Endodermal cell (in vitro differentiated cells): ENCODE results near the gene C4orf50. TPM values are rescaled to one million over a fixed set of nuclear protein-coding genes. Genes with fewer than 3 reads are reported as not detected.

Source experiments
- DNase-seq: peaks from one replicate; pipeline ENCODE4 v3.0.0-alpha.2; 2017
- H3K27ac ChIP-seq: 2 replicates; pipeline ENCODE4 v1.5.1; 2013; ENCODE audit warnings: mild to moderate bottlenecking, low read depth, low read length, moderate library complexity
- H3K27me3 ChIP-seq: 2 replicates; pipeline ENCODE4 v1.6.1; 2013; ENCODE audit warnings: mild to moderate bottlenecking, low read length, moderate library complexity; ENCODE audit not compliant: insufficient read depth, control insufficient read depth, poor library complexity, severe bottlenecking
- H3K36me3 ChIP-seq: 2 replicates; pipeline ENCODE4 v1.7.0; 2013; ENCODE audit warnings: mild to moderate bottlenecking, low read length, moderate library complexity; ENCODE audit not compliant: control insufficient read depth, insufficient read depth
- H3K4me1 ChIP-seq: one replicate; pipeline ENCODE4 v1.7.0; 2013; ENCODE audit warnings: low read length; ENCODE audit not compliant: control insufficient read depth, insufficient read depth
- H3K4me3 ChIP-seq: 2 replicates; pipeline ENCODE4 v1.5.1; 2013; ENCODE audit warnings: mild to moderate bottlenecking, low read length, moderate library complexity
- H3K9ac ChIP-seq: 2 replicates; pipeline ENCODE4 v1.6.1; 2013; ENCODE audit warnings: mild to moderate bottlenecking, low read length, moderate library complexity; ENCODE audit not compliant: poor library complexity, severe bottlenecking; ENCODE audit errors: extremely low read depth
- H3K9me3 ChIP-seq: 2 replicates; pipeline ENCODE4 v1.6.1; 2013; ENCODE audit warnings: mild to moderate bottlenecking, low read length, moderate library complexity; ENCODE audit not compliant: control insufficient read depth
- H3K27ac Mint-ChIP-seq: 2 replicates; pipeline ENCODE4 v1.8.0; 2020; ENCODE audit warnings: mixed read lengths
- H3K27me3 Mint-ChIP-seq: 2 replicates; pipeline ENCODE4 v1.8.0; 2021; ENCODE audit warnings: mild to moderate bottlenecking, mixed read lengths; ENCODE audit not compliant: insufficient read depth
- H3K36me3 Mint-ChIP-seq: 2 replicates; pipeline ENCODE4 v1.8.0; 2020; ENCODE audit warnings: low read depth, mixed read lengths
- H3K4me1 Mint-ChIP-seq: 2 replicates; pipeline ENCODE4 v1.8.0; 2020; ENCODE audit warnings: mixed read lengths
- H3K4me3 Mint-ChIP-seq: 2 replicates; pipeline ENCODE4 v1.8.0; 2020; ENCODE audit warnings: mild to moderate bottlenecking, moderate library complexity, mixed read lengths
- H3K9me3 Mint-ChIP-seq: 2 replicates; pipeline ENCODE4 v1.8.0; 2020; ENCODE audit warnings: mild to moderate bottlenecking, mixed read lengths
- CTCF ChIP-seq: fragments of 200-600 bp; sonication (generic); conservative IDR thresholded peaks from 2 replicates; pipeline ENCODE4 v1.5.0; 2021; ENCODE audit warnings: antibody characterized with exemption, mild to moderate bottlenecking
- WGBS, 2 experiments: methylation state at CpG; one replicate each; pipeline versions ENCODE4 v1.1.5 to v1.1.7; 2013; ENCODE audit warnings: missing lambda C conversion rate in 2 of 2, mixed read lengths in 1 of 2; ENCODE audit not compliant: insufficient coverage in 1 of 2, insufficient read length in 1 of 2; 5-methylcytosine and 5-hydroxymethylcytosine counted together
- total RNA-seq, 2 donors: library from RNA; stranded (reverse); fragmentation: NEBNext Ultra II Directional in 1 of 2; extraction: Animal tissue kit (Norgen Biotek cat#: 25700) in 1 of 2; gene quantifications; 2 replicates in 1 of 2; 3 replicates in 1 of 2; pipeline ENCODE4 v1.2.1, GENCODE V29; 2021

Gene C4orf50
- total RNA-seq, 2 donors from 2014 or later = 0.84 to 1.6 TPM

- no peaks in the 10 kb centered on the region for H3K36me3 ChIP-seq
- H3K36me3 Mint-ChIP-seq = no peaks in the 10 kb centered on the region
- no peaks in the 10 kb centered on the region for H3K27me3 ChIP-seq
- TF ChIP-seq CTCF = no peak
- H3K27ac Mint-ChIP-seq = no peak overlapping the region
- H3K4me1 ChIP-seq = no peaks in the 10 kb centered on the region
- peak; percentile 31 for DNase-seq
- no peaks in the 10 kb centered on the region for H3K4me1 Mint-ChIP-seq
- no peak overlapping the region for H3K4me3 ChIP-seq
- no peak overlapping the region for H3K27ac ChIP-seq
- no peak overlapping the region for H3K9ac ChIP-seq
- H3K9me3 ChIP-seq = no peaks in the 10 kb centered on the region
- H3K27me3 Mint-ChIP-seq = peaks cover 4% of the 10 kb centered on the region
- no peaks in the 10 kb centered on the region for H3K9me3 Mint-ChIP-seq
- H3K4me3 Mint-ChIP-seq = no peak overlapping the region
- 91 to 92% methylated on average over 4 to 9 of the region's 9 CpGs for WGBS, 2 experiments
Observed at GRCh38 chr4:5999830-6000365, 18.3 kb downstream of the C4orf50 start.

GRCh38 chr4:5999356-5999755, 18.9 kb downstream of the C4orf50 start:
- no peaks in the 10 kb centered on the region for H3K4me1 Mint-ChIP-seq
- WGBS, 2 experiments = 80 to 85% methylated on average over 3 to 6 of the region's 6 CpGs
- Histone ChIP-seq H3K27me3 (no peaks in the 10 kb centered on the region), H3K9me3 (no peaks in the 10 kb centered on the region), H3K27ac (no peak overlapping the region), H3K36me3 (no peaks in the 10 kb centered on the region), H3K9ac (no peak overlapping the region), H3K4me3 (no peak overlapping the region), H3K4me1 (no peaks in the 10 kb centered on the region)
- H3K27ac Mint-ChIP-seq = no peak overlapping the region
- no peak overlapping the region for H3K4me3 Mint-ChIP-seq
- peaks cover 4% of the 10 kb centered on the region for H3K27me3 Mint-ChIP-seq
- H3K36me3 Mint-ChIP-seq = no peaks in the 10 kb centered on the region
- peak; percentile 28 for DNase-seq
- H3K9me3 Mint-ChIP-seq = no peaks in the 10 kb centered on the region
- TF ChIP-seq CTCF = no peak

- H3K9ac ChIP-seq = no peak overlapping the region
- no peaks in the 10 kb centered on the region for H3K9me3 Mint-ChIP-seq
- no peaks in the 10 kb centered on the region for H3K27me3 ChIP-seq
- H3K4me3 ChIP-seq = no peak overlapping the region
- no peak overlapping the region for H3K27ac ChIP-seq
- WGBS, 2 experiments = 17 to 22% methylated on average over 5 to 9 of the region's 9 CpGs
- H3K27me3 Mint-ChIP-seq = peaks cover 4% of the 10 kb centered on the region
- H3K27ac Mint-ChIP-seq = no peak overlapping the region
- peak; percentile 92 for DNase-seq
- no peaks in the 10 kb centered on the region for H3K36me3 Mint-ChIP-seq
- no peaks in the 10 kb centered on the region for H3K4me1 Mint-ChIP-seq
- no peaks in the 10 kb centered on the region for H3K4me1 ChIP-seq
- no peak overlapping the region for H3K4me3 Mint-ChIP-seq
- H3K9me3 ChIP-seq = no peaks in the 10 kb centered on the region
- no peaks in the 10 kb centered on the region for H3K36me3 ChIP-seq
- TF ChIP-seq CTCF = peak; percentile 99
Observed at GRCh38 chr4:5998333-5998936, 19.8 kb downstream of the C4orf50 start.
